K562 (cell line): ENCODE measurements around the gene CDSN. TPM values are rescaled to one million over a fixed set of nuclear protein-coding genes. Genes with fewer than 3 reads are reported as not detected.

Experiments used
- CTBP1 ChIP-seq: fragments of 450-650 bp; IDR thresholded peaks from 2 replicates; pipeline ENCODE4 v1.6.1; 2016; ENCODE audit warnings: borderline replicate concordance
- CXXC5 ChIP-seq: fragments of 250-450 bp; sonication (Bioruptor Pico); IDR thresholded peaks from 2 replicates; pipeline ENCODE4 v1.8.0; 2022; ENCODE audit warnings: inconsistent platforms, mild to moderate bottlenecking, moderate library complexity
- EGR1 ChIP-seq: fragments of 450-650 bp; conservative IDR thresholded peaks from 2 replicates; pipeline ENCODE4 v1.6.1; 2017; ENCODE audit warnings: mild to moderate bottlenecking
- FOSL1 ChIP-seq: fragments of 200-800 bp; sonication (Bioruptor generic); conservative IDR thresholded peaks from 2 replicates; pipeline ENCODE4 v1.6.1; 2016; ENCODE audit warnings: missing genetic modification characterization, missing compliant biosample characterization
- NRF1 ChIP-seq, 2 experiments: fragments of 450-650 bp; IDR thresholded peaks in 1 of 2; conservative IDR thresholded peaks in 1 of 2; 2 replicates each; pipeline ENCODE4 v1.6.1; 2014; ENCODE audit warnings: mild to moderate bottlenecking in 2 of 2
- OTX1 ChIP-seq: fragments of 450-650 bp; formaldehyde crosslinking; IDR thresholded peaks from 2 replicates; pipeline ENCODE4 v1.4.0; 2022; ENCODE audit warnings: mild to moderate bottlenecking
- PHB ChIP-seq: fragments of 250-450 bp; sonication (Bioruptor Pico); IDR thresholded peaks from 2 replicates; pipeline ENCODE4 v1.5.0; 2021
- TBL1XR1 ChIP-seq, 2 experiments: IDR thresholded peaks; 2 replicates each; pipeline ENCODE4 v1.6.1; 2012; ENCODE audit warnings: improper control_type of control experiment in 2 of 2, low read length in 2 of 2, mild to moderate bottlenecking in 1 of 2
- YY1 ChIP-seq, 3 experiments: IDR thresholded peaks; 2 replicates each; pipeline ENCODE4 v1.6.1; 2011; ENCODE audit warnings: low read length in 2 of 3, mild to moderate bottlenecking in 2 of 3, moderate library complexity in 2 of 3, borderline replicate concordance in 1 of 3, control low read depth in 1 of 3, low read depth in 1 of 3; ENCODE audit not compliant: insufficient read depth in 3 of 3, insufficient replicate concordance in 2 of 3, control insufficient read depth in 1 of 3, insufficient read length in 1 of 3; ENCODE audit errors: extremely low read depth in 1 of 3
- ZNF609 ChIP-seq: sonication (generic); formaldehyde crosslinking; IDR thresholded peaks from 2 replicates; pipeline ENCODE4 v1.8.1; 2023; ENCODE audit warnings: missing genetic modification reagents, mild to moderate bottlenecking, borderline replicate concordance
- ZNF76 ChIP-seq: fragments of 250-450 bp; sonication (Bioruptor Pico); IDR thresholded peaks from 2 replicates; pipeline ENCODE4 v1.4.0; 2020; ENCODE audit warnings: mild to moderate bottlenecking, moderate library complexity, borderline replicate concordance
- polyA plus RNA-seq, 8 experiments: library from polyadenylated mRNA; depleted of rRNA in 4 of 8; stranded (reverse) in 5 of 8; unstranded in 3 of 8; fragments of >200 nt; fragmentation: Nextera tagmentation in 2 of 8; fragmentation: Illumina TruSeq in 1 of 8; extraction: Ambion mirVana in 2 of 8; extraction: Trizol in 1 of 8; gene quantifications; 2 replicates each; pipeline versions ENCODE4 v1.2.1 to v1.2.3, GENCODE V29; 2011 to 2014; ENCODE audit warnings: inconsistent platforms in 1 of 8, missing spikeins in 1 of 8
- total RNA-seq, 7 experiments: library from RNA; depleted of rRNA in 6 of 7; stranded (reverse); fragments of >200 nt in 6 of 7; fragmentation: Illumina TruSeq in 2 of 7; extraction: Trizol in 2 of 7; gene quantifications; 2 replicates each; pipeline versions ENCODE4 v1.2.1 to v1.2.3, GENCODE V29; 2011 to 2021; ENCODE audit warnings: low replicate concordance in 1 of 7
- TF ChIP-seq, protein P1 (sequence below): fragments of 250-450 bp; sonication (Bioruptor Pico); IDR thresholded peaks from 2 replicates; pipeline ENCODE4 v1.4.0; 2020; ENCODE audit warnings: mild to moderate bottlenecking, moderate library complexity, borderline replicate concordance
- TF ChIP-seq, protein P2 (sequence below): fragments of 150-350 bp; IDR thresholded peaks from 2 replicates; pipeline ENCODE4 v1.6.1; 2014; ENCODE audit warnings: low read depth, mild to moderate bottlenecking, low read length, borderline replicate concordance

The CDSN gene
- total and polyA plus RNA-seq, 9 of the 15 experiments (the other 6 are each of a cell fraction or from before 2014, with no cell fraction given) = not detected

- TF ChIP-seq ZNF609 (CRISPR knock-in tag) = no peak
- no peak for TF ChIP-seq EGR1
- TF ChIP-seq, protein P1, sequence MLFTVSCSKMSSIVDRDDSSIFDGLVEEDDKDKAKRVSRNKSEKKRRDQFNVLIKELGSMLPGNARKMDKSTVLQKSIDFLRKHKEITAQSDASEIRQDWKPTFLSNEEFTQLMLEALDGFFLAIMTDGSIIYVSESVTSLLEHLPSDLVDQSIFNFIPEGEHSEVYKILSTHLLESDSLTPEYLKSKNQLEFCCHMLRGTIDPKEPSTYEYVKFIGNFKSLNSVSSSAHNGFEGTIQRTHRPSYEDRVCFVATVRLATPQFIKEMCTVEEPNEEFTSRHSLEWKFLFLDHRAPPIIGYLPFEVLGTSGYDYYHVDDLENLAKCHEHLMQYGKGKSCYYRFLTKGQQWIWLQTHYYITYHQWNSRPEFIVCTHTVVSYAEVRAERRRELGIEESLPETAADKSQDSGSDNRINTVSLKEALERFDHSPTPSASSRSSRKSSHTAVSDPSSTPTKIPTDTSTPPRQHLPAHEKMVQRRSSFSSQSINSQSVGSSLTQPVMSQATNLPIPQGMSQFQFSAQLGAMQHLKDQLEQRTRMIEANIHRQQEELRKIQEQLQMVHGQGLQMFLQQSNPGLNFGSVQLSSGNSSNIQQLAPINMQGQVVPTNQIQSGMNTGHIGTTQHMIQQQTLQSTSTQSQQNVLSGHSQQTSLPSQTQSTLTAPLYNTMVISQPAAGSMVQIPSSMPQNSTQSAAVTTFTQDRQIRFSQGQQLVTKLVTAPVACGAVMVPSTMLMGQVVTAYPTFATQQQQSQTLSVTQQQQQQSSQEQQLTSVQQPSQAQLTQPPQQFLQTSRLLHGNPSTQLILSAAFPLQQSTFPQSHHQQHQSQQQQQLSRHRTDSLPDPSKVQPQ (CRISPR knock-in tag) = no peak
- 0 out of 2 replicates have a peak, but pooled peaks have one; percentile 7 for TF ChIP-seq OTX1 (CRISPR knock-in tag)
- peak; percentile 39; the same call in 1 of the 2 replicates for TF ChIP-seq CTBP1
- TF ChIP-seq PHB = 0 out of 2 replicates have a peak, but pooled peaks have one; percentile 35
- no peak for TF ChIP-seq YY1 (IDR thresholded peaks at IDR 0.05; ENCODE audit: borderline replicate concordance in 1 of 3, control insufficient read depth in 1 of 3, extremely low read depth in 1 of 3, insufficient read depth in 3 of 3, insufficient read length in 1 of 3, insufficient replicate concordance in 2 of 3, low read depth in 1 of 3, low read length in 2 of 3)
- no peak for TF ChIP-seq ZNF76 (CRISPR knock-in tag)
- no peak for TF ChIP-seq TBL1XR1 (IDR thresholded peaks at IDR 0.05; ENCODE audit: low read length in 2 of 2)
- peak; percentile 21 to 42; a peak in 1 of 4 replicates for TF ChIP-seq NRF1 (conservative IDR thresholded peaks at IDR 0.05 in 1 of 2, IDR thresholded peaks at IDR 0.05 in 1 of 2)
- TF ChIP-seq, protein P2, sequence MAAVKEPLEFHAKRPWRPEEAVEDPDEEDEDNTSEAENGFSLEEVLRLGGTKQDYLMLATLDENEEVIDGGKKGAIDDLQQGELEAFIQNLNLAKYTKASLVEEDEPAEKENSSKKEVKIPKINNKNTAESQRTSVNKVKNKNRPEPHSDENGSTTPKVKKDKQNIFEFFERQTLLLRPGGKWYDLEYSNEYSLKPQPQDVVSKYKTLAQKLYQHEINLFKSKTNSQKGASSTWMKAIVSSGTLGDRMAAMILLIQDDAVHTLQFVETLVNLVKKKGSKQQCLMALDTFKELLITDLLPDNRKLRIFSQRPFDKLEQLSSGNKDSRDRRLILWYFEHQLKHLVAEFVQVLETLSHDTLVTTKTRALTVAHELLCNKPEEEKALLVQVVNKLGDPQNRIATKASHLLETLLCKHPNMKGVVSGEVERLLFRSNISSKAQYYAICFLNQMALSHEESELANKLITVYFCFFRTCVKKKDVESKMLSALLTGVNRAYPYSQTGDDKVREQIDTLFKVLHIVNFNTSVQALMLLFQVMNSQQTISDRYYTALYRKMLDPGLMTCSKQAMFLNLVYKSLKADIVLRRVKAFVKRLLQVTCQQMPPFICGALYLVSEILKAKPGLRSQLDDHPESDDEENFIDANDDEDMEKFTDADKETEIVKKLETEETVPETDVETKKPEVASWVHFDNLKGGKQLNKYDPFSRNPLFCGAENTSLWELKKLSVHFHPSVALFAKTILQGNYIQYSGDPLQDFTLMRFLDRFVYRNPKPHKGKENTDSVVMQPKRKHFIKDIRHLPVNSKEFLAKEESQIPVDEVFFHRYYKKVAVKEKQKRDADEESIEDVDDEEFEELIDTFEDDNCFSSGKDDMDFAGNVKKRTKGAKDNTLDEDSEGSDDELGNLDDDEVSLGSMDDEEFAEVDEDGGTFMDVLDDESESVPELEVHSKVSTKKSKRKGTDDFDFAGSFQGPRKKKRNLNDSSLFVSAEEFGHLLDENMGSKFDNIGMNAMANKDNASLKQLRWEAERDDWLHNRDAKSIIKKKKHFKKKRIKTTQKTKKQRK = no peak
- 0 out of 2 replicates have a peak, but pooled peaks have one; percentile 22 for TF ChIP-seq FOSL1
- peak; percentile 17 for TF ChIP-seq CXXC5 (CRISPR knock-in tag)
Measured at GRCh38 chr6:31169123-31169857, 49.0 kb upstream of the CDSN start (continued).
